ENCODE data around the gene ELP5.

GRCh38 chr17:7229504-7229903 lies 22.5 kb upstream of the ELP5 start:
- TF ChIP-seq CTCF (IDR thresholded peaks at IDR 0.05): no peak
- no peak for TF ChIP-seq POLR2A (IDR thresholded peaks at IDR 0.05)
